HG02571 (cell line): ENCODE measurements around the gene KCNT2.
"Not testable (repeated sequence)": the region's sequence is repeated elsewhere in the genome, so short reads cannot be mapped to it uniquely, and the experiment has no call there.

Experiments used
- ATAC-seq: cut with Tn5 transposase; IDR thresholded peaks from one replicate; pipeline ENCODE4 v1.9.1; 2021; ENCODE audit warnings: mild to moderate bottlenecking, moderate library complexity; ENCODE audit not compliant: unreplicated experiment

Gene KCNT2

DNA sequence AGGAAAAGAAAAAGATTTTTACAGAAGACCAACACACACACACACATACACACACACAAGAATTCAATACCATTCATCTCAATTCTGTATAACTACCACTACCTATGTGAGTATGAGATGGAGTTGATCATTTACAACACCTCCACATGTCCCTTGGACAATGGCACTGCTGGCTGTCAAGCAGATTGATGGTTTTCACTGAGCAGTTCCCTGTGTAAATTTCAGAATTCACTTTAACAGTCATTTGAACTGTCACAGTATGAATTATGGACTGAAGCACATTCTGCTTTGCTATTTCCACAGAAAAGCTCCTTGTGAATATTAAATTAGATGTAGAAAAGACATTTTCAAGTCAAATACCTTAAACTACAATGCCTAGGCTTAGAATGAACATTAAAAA is 14.3 kb downstream of the KCNT2 start:
- no peak for ATAC-seq

- ATAC-seq: no peak
Measured at GRCh38 chr1:196590959-196591358, 17.3 kb downstream of the KCNT2 start.

GRCh38 chr1:196590012-196590708 is 18.1 kb downstream of the KCNT2 start:
- ATAC-seq: no peak

DNA sequence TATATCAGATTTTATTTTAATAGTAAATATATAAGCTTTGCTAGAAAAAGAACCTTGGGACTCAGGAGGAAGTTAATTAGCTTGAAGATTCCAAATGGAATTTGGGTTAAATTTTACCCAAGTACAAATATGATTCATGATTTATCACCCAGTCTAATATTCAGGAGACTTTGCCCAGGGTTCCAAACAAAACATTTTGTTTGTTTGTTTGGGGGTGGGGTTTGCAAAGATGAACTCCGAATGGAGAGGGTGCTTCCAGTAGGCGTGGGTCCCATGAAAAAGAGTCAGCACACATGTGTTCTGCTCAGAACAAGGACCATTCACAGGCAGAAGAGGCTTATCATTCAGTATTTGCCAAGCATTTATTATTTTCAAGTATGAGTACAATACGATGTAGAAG is 23.5 kb downstream of the KCNT2 start:
- no peak for ATAC-seq

DNA sequence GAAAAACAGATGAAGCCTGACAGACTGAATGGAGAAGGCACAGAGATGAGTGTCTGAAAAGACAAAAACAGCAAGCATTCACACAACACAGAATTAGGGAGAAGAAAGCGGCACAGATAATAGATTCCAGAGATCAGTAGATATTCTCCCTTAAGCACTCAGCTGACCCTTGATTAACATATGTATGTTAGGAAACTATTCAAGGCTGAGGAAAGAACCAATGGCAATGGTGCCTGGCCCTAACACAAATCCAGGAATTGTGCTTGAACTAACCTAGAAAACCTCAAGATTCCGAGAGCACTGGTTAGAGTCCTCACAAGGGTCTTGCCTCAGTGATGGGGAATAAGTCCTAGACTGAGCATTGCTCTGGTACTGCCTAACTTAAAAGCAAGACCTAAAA is 30.9 kb downstream of the KCNT2 start:
- ATAC-seq: no peak

DNA sequence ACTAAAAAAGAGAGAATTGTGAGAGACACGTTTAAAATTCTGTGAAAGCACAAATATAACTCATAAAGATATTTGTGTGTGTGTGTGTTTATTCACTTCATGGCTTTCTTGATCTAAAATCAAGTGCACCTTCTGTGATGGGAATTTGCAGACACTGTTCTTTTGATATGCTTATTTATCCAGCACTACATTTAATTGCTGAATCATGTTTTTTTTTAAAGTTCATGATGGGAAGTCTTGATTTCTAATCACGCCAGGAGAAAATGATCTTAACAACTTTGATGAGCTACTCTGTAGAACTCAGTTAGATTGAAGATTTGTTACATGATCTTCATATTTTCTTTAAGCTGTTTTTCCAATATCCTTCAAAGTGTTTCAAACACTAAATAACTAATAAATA is 35.0 kb downstream of the KCNT2 start:
- no peak for ATAC-seq

GRCh38 chr1:196567238-196567637 is 41.0 kb downstream of the KCNT2 start:
- no peak for ATAC-seq

DNA sequence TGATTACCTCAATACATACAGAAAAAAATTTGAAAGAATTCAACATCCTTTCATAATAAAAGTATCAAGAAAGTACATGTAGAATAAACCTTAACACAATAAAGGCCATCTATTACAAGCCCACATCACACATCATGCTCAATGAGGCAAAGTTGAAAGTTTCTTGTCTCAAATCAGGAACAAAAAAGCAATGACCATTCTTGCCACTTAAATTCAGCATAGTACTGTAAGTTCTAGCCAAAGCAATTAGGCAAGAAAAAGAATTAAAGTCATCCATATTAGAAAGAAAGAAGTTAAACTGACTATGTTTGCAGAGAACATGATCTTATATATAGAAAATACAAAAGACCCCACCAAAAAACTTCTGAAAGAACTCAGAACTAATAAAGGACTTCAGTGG is 44.5 kb downstream of the KCNT2 start:
- no peak for ATAC-seq

DNA sequence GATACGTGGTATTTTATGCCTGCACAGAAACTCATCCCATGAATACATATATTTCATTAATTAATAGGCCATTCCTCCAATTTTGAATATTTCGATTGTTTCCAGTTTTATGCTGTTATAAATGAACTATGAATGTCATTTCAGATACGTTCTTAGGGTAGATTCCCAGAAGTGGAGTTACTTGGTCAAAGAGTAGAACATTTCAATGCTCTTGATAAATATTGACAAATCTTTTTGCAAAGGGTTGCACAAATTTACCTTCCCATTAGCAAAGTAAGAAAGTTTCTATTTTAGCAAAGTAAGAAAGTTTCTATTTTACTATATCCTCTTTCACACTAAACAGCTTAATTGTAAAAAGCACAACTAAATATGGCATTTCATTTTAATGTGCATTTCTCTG is 48.9 kb downstream of the KCNT2 start:
- no peak for ATAC-seq

GRCh38 chr1:196558411-196558810 is 49.8 kb downstream of the KCNT2 start:
- no peak for ATAC-seq

DNA sequence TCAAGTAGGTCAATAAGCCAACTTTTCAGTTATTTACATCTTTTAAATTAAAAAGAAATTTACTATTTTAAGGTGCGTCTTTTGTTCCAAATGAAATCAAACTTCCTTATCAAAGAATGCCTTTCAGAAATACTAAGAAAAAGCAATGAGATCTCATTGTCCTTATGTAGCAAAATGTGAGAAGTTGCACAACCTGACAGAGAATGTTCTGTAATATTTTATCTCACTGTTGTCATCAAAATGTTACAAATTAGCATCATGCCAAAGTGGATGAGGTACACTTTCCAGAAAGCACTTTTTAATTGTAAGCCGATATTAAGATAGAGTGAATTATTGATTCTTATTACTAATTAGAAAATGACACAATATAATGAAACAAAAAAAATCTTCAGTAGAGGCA is 50.4 kb downstream of the KCNT2 start:
- no peak for ATAC-seq

DNA sequence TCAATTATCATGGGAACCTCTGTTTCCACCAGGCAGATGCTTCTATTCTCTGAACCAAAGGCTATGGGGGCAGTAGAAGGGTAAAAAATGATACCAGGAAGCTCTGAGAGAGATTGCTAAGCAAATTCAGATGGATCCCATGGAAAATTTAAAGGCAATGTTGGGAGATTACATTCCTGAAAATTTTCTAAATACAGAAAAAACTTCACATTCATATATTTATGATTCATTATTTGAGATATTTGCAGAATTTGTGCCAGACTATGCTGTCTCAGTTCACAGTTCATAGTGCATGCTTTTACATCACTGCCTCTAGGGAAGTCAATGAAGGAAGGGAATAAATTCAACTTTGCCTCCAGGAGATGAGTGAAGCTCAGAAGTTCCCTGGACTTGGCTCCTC is 57.5 kb downstream of the KCNT2 start:
- ATAC-seq: no peak

DNA sequence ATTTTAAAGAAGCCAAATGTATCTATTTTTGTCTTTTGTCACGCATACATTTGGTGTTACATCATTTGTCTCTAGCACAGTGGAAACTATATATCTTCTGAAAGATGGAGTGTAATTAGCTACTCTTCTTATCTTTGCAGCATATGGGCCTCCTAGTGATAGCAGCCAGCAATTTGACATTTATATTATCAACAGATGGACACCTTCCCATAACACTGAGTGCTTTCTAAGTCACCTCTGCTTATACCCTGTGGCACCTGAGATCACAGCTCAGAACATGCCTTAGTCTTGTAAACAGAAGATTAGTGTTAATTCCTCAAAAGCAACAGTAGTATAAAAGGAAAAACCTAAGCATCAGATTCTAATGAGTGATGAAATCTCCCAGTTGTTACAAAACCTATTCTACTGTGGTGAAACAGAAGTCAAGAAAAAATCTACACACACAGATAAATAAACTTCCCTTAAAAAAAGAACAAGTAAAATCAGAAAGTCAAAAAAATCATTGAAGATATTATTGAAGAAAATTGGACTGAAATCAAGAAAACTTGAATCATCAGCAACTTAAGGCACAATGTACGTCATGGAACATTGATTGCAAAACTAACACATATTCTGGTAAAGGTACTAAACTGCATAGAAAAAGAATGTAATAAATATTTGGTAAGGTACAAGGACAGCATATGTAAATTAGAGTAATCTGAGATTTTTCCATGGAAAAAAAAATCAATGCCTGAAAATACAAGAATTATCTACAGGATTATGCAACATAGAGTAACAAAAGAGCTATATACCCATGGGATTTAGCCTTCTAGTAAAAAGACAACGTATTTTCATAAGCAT is 61.7 kb downstream of the KCNT2 start:
- ATAC-seq: no peak

DNA sequence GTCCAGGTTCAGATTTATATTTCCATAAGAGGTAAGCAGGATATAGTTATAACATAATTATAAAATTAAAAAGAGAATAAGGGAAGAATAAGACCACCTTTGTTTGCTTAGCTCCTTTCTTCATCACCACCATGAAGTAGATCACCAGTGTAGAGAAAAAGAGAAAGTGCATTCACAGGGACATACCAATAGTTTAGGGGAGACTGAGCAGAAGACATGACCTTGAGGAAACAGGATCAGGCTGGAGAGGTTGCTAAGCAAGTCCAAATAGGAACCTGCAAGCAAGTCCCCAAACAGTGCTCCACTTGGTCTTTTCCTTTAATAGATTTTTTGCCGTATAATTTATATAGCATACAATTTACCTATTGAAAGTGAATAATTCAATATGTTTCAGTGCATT is 63.0 kb downstream of the KCNT2 start:
- ATAC-seq: no peak

GRCh38 chr1:196544617-196545016 is 63.6 kb downstream of the KCNT2 start:
- no peak for ATAC-seq

- ATAC-seq: no peak
Measured at GRCh38 chr1:196543833-196544232, 64.4 kb downstream of the KCNT2 start.

DNA sequence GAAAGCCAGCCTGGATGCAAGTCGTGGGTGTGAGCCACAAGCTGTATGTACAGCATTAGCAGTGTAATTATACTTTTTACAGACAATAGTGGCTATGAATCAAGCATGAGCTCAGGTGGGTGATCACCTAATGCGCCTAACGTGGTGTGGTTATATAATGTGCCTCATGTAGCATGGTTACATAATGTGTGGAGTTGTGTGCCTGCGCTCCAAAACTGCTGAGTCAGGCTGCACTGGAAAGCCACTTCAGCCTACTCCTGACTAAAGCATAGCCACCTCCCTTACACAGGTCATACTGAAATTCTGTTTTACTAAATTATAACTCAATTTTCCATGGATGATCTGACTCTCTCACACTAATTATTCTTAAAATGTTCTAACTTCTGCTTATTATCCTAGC is 69.8 kb downstream of the KCNT2 start:
- ATAC-seq: no peak

DNA sequence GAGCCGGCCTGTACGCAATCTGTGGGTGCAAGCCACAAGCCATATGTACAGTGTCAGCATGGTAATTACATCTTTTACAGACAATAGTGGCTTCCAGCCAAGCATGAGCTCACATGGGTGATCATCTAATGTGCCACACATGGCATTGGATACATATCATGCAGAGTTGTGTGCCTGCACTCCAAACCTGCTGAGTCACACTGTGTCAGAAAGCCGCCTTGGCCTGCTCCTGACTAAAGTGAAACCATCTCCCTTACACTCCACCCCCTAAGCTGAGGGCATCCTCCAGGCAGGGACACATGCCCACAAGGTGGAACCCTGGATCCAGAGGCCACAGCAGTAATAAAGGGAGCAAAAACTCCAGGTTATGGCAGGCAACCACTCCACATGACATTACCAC is 72.5 kb downstream of the KCNT2 start:
- no peak for ATAC-seq

DNA sequence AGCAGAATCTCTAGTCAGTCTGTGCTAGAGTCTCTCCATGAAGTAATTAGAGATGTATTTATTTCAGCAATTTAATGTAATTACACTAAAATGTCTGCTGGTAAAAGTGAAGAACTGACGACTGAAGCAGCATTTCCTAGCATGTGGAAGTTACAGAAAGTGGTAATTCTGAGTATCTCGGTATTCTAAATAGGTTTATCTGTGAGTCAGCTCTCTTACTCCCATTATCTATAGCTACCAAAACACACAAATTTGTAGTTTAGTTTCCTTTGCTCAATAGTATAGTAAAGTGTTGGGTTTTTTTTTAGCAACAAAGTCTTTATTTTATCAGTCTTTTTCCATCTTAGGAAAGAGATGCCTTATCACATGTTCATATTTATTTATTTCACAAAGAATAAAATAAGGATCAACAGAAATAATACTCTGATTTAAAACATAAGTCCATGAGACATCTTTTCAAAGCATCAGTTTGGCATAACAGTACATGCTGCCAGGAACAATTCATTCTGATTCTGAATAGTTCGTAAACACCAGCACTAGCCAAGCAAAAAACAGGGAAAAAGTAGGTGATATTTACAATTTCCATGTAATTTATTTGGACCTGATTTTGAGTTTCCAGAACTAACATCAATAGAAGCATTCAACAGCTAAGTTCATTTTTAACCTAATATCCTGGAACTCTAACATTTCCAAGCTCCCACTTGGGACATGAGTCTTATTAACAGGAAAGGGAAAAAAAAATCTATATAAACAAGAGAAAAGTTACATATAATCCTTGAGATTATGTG is 76.3 kb downstream of the KCNT2 start:
- no peak for ATAC-seq

- no peak for ATAC-seq
Measured at GRCh38 chr1:196527919-196528318, 80.3 kb downstream of the KCNT2 start.

DNA sequence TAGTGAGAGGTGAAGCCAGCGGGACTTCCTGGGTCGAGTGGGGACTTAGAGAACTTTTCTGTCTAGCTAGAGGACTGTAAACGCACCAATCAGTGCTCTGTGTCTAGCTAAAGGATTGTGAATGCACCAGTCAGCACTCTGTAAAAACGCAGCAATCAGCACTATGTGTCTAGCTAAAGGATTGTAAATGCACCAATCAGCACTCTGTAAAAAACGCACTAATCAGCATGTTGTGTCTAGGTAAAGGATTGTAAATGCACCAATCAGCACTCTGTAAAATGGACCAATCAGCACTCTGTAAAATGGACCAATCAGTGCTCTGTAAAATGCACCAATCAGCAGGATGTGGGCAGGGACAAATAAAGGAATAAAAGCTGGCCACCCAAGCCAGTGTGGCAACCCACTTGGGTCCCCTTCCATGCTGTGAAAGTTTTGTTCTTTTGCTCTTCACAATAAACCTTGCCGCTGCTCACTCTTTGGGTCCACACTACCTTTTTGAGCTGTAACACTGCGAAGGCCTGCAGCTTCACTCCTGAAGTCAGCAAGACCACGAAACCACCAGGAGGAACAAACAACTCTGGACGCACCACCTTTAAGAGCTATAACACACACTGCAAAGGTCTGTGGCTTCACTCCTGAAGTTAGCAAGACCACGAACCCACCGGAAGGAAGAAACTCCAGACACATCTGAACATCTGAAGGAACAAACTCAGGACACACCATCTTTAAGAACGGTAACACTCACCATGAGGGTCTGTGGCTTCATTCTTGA is 85.5 kb downstream of the KCNT2 start:
- not testable (repeated sequence) for ATAC-seq
